BLaER1 treated with 17β-estradiol and CSF1 and Interleukin-3, amounts not matched to agents 10 nM and 100 nM (cell line): ENCODE measurements around the gene ATP5IF1.
A peak's percentile ranks its signal among the peaks of the same experiment; 100 is the strongest.

Source experiments
- H3K27ac ChIP-seq, 11 experiments: shearing (Covaris generic); formaldehyde crosslinking; 2 replicates each; pipeline ENCODE4 v1.8.1; 2022
- H3K27me3 ChIP-seq, 11 experiments: shearing (Covaris generic); formaldehyde crosslinking; 2 replicates each; pipeline ENCODE4 v1.8.1; 2022
- H3K36me3 ChIP-seq, 11 experiments: shearing (Covaris generic); formaldehyde crosslinking; 2 replicates each; pipeline ENCODE4 v1.8.1; 2022
- H3K4me1 ChIP-seq, 10 experiments: shearing (Covaris generic); formaldehyde crosslinking; 2 replicates each; pipeline ENCODE4 v1.8.1; 2022
- H3K4me2 ChIP-seq, 11 experiments: shearing (Covaris generic); formaldehyde crosslinking; 2 replicates each; pipeline ENCODE4 v1.8.1; 2022
- H3K4me3 ChIP-seq, 10 experiments: shearing (Covaris generic); formaldehyde crosslinking; 2 replicates each; pipeline ENCODE4 v1.8.1; 2022
- H3K9ac ChIP-seq, 11 experiments: shearing (Covaris generic); formaldehyde crosslinking; 2 replicates each; pipeline ENCODE4 v1.8.1; 2022
- H3K9me3 ChIP-seq, 11 experiments: shearing (Covaris generic); formaldehyde crosslinking; replicated peaks in 1 of 11; 2 replicates each; pipeline ENCODE4 v1.8.1; 2022
- H4K20me1 ChIP-seq, 11 experiments: shearing (Covaris generic); formaldehyde crosslinking; 2 replicates each; pipeline ENCODE4 v1.8.1; 2022
- Cebpa-rat ChIP-seq, 11 experiments: shearing (Covaris generic); IDR thresholded peaks; 2 replicates each; pipeline ENCODE4 v1.8.1; 2022

The ATP5IF1 gene

GRCh38 chr1:28235755-28236655 is at the start of gene ATP5IF1:
TSS of gene ATP5IF1 (plus strand) at chr1:28236124. CDS start at chr1:28236184, 60 bp downstream.
- H3K9ac ChIP-seq: peak within 1 kb of the TSS; percentile 82 to 94 (median 89)
- H3K4me1 ChIP-seq: peaks cover 42 to 53% (median 48%) of the 10 kb centered on the region in 10 experiments
- peaks cover 0 to 15% (median 0%) of the 10 kb centered on the region in 11 experiments; a peak in 7 of 22 replicates for H4K20me1 ChIP-seq
- peak within 1 kb of the TSS; percentile 91 to 100 (median 97) for H3K4me2 ChIP-seq
- H3K36me3 ChIP-seq: peaks cover 8 to 45% (median 28%) of the 10 kb centered on the region in 11 experiments; a peak in 19 of 22 replicates
- H3K9me3 ChIP-seq: no peaks in the 10 kb centered on the region
- H3K27ac ChIP-seq: peak within 1 kb of the TSS; percentile 61 to 88 (median 84); a peak in 21 of 22 replicates
- no peak for TF ChIP-seq Cebpa-rat (IDR thresholded peaks at IDR 0.05)
- peak within 1 kb of the TSS; percentile 74 to 99 (median 88) for H3K4me3 ChIP-seq
- no peaks in the 10 kb centered on the region for H3K27me3 ChIP-seq

GRCh38 chr1:28190337-28190979 is 45.5 kb upstream of the ATP5IF1 start:
- Histone ChIP-seq H3K27ac (peak overlapping the region in 8 of 11 experiments; percentile 17 to 69 (median 42); a peak in 13 of 22 replicates), H3K9ac (peak overlapping the region in 5 of 11 experiments; percentile 3 to 43 (median 25); a peak in 3 of 22 replicates)
- no peak for TF ChIP-seq Cebpa-rat (IDR thresholded peaks at IDR 0.05)

GRCh38 chr1:28190996-28191645 is 44.8 kb upstream of the ATP5IF1 start:
- Histone ChIP-seq H3K4me1 (peaks cover 18 to 51% (median 31%) of the 10 kb centered on the region in 10 experiments), H3K27me3 (no peaks in the 10 kb centered on the region), H4K20me1 (peaks cover 0 to 8% (median 0%) of the 10 kb centered on the region in 11 experiments; a peak in 3 of 22 replicates), H3K4me3 (no peak overlapping the region), H3K9me3 (no peaks in the 10 kb centered on the region), H3K4me2 (peak overlapping the region; percentile 18 to 79 (median 59); a peak in 19 of 22 replicates), H3K27ac (peak overlapping the region in 8 of 11 experiments; percentile 17 to 69 (median 42); a peak in 13 of 22 replicates), H3K9ac (peak overlapping the region in 5 of 11 experiments; percentile 3 to 43 (median 25); a peak in 3 of 22 replicates), H3K36me3 (no peaks in the 10 kb centered on the region)
- no peak for TF ChIP-seq Cebpa-rat (IDR thresholded peaks at IDR 0.05)

More at GRCh38 chr1:28190337-28190979, 45.5 kb upstream of the ATP5IF1 start:
- H3K4me2 ChIP-seq: peak overlapping the region; percentile 18 to 79 (median 59); a peak in 19 of 22 replicates
- 0 out of 22 replicates have a peak, but pooled peaks cover 0 to 8% (median 0%) of the 10 kb centered on the region in 11 experiments for H4K20me1 ChIP-seq
- H3K4me3 ChIP-seq: no peak overlapping the region
- H3K36me3 ChIP-seq: no peaks in the 10 kb centered on the region
- H3K9me3 ChIP-seq: no peaks in the 10 kb centered on the region
- peaks cover 18 to 47% (median 29%) of the 10 kb centered on the region in 10 experiments for H3K4me1 ChIP-seq
- H3K27me3 ChIP-seq: no peaks in the 10 kb centered on the region

- Histone ChIP-seq H4K20me1 (peaks cover 0 to 26% (median 15%) of the 10 kb centered on the region in 11 experiments; a peak in 12 of 22 replicates), H3K27ac (peak overlapping the region in 1 of 11 experiments; percentile 1; a peak in 2 of 22 replicates), H3K4me2 (peak overlapping the region in 10 of 11 experiments; percentile 2 to 69 (median 43); a peak in 17 of 22 replicates), H3K36me3 (peaks cover 4 to 12% (median 9%) of the 10 kb centered on the region in 11 experiments), H3K9me3 (no peaks in the 10 kb centered on the region), H3K4me1 (peaks cover 44 to 77% (median 57%) of the 10 kb centered on the region in 10 experiments), H3K27me3 (no peaks in the 10 kb centered on the region), H3K9ac (peak overlapping the region in 2 of 11 experiments; percentile 3 to 23; a peak in 3 of 22 replicates), H3K4me3 (no peak overlapping the region)
- no peak for TF ChIP-seq Cebpa-rat (IDR thresholded peaks at IDR 0.05)
Observed at GRCh38 chr1:28193701-28194161, 42.2 kb upstream of the ATP5IF1 start.

- Histone ChIP-seq H3K4me2 (peak overlapping the region in 9 of 11 experiments; percentile 2 to 69 (median 45); a peak in 16 of 22 replicates), H3K4me3 (no peak overlapping the region), H3K4me1 (peaks cover 52 to 85% (median 64%) of the 10 kb centered on the region in 10 experiments), H4K20me1 (peaks cover 0 to 30% (median 15%) of the 10 kb centered on the region in 11 experiments; a peak in 12 of 22 replicates), H3K9me3 (no peaks in the 10 kb centered on the region), H3K27ac (peak overlapping the region in 1 of 11 experiments; percentile 1; a peak in 2 of 22 replicates), H3K27me3 (no peaks in the 10 kb centered on the region), H3K9ac (peak overlapping the region in 3 of 11 experiments; percentile 3 to 23 (median 22); a peak in 3 of 22 replicates), H3K36me3 (peaks cover 12 to 19% (median 16%) of the 10 kb centered on the region in 11 experiments)
- TF ChIP-seq Cebpa-rat (IDR thresholded peaks at IDR 0.05): no peak
Observed at GRCh38 chr1:28194326-28195035, 41.4 kb upstream of the ATP5IF1 start.

GRCh38 chr1:28195780-28196179 is 40.1 kb upstream of the ATP5IF1 start:
- H3K27ac ChIP-seq: no peak overlapping the region
- TF ChIP-seq Cebpa-rat (IDR thresholded peaks at IDR 0.05): no peak
- H3K9me3 ChIP-seq: no peaks in the 10 kb centered on the region

GRCh38 chr1:28196330-28196729 is 39.6 kb upstream of the ATP5IF1 start:
- TF ChIP-seq Cebpa-rat (IDR thresholded peaks at IDR 0.05): no peak
- peaks cover 28 to 37% (median 33%) of the 10 kb centered on the region in 11 experiments for H3K36me3 ChIP-seq
- no peaks in the 10 kb centered on the region for H3K9me3 ChIP-seq
- H3K4me2 ChIP-seq: peak overlapping the region; percentile 70 to 89 (median 82)
- peak overlapping the region in 8 of 11 experiments; percentile 9 to 56 (median 42); a peak in 9 of 22 replicates for H3K27ac ChIP-seq
- no peak overlapping the region for H3K4me3 ChIP-seq
- peak overlapping the region in 5 of 11 experiments; percentile 8 to 53 (median 47); a peak in 7 of 22 replicates for H3K9ac ChIP-seq
- no peaks in the 10 kb centered on the region for H3K27me3 ChIP-seq
- peaks cover 0 to 36% (median 15%) of the 10 kb centered on the region in 11 experiments; a peak in 13 of 22 replicates for H4K20me1 ChIP-seq
- H3K4me1 ChIP-seq: peaks cover 53 to 82% (median 62%) of the 10 kb centered on the region in 10 experiments

More at GRCh38 chr1:28195780-28196179, 40.1 kb upstream of the ATP5IF1 start:
- peaks cover 58 to 85% (median 68%) of the 10 kb centered on the region in 10 experiments for H3K4me1 ChIP-seq
- H3K9ac ChIP-seq: no peak overlapping the region
- no peak overlapping the region for H3K4me3 ChIP-seq
- H3K36me3 ChIP-seq: peaks cover 23 to 31% (median 27%) of the 10 kb centered on the region in 11 experiments
- H3K4me2 ChIP-seq: no peak overlapping the region
- peaks cover 0 to 35% (median 15%) of the 10 kb centered on the region in 11 experiments; a peak in 13 of 22 replicates for H4K20me1 ChIP-seq
- no peaks in the 10 kb centered on the region for H3K27me3 ChIP-seq
